ENCODE measurements around the gene LSS. TPM values are rescaled to one million over a fixed set of nuclear protein-coding genes. Genes with fewer than 3 reads are reported as not detected.

The LSS gene
- total and polyA plus RNA-seq, 2 donors from 2014 or later = 15.8 to 24.6 TPM

GRCh38 chr21:46219591-46220239 lies 8.9 kb downstream of the LSS start:
- TF ChIP-seq CTCF (IDR thresholded peaks at IDR 0.05; ENCODE audit: borderline replicate concordance, extremely low read depth, insufficient read depth) = no peak
- H3K27ac ChIP-seq (ENCODE audit: low read depth in 2 of 2, low read length in 2 of 2) = no peak overlapping the region
- H3K27me3 ChIP-seq (ENCODE audit: control insufficient read depth, insufficient read depth, low read length) = no peaks in the 10 kb centered on the region
- H3K9ac ChIP-seq (ENCODE audit: low read length in 3 of 3) = no peak overlapping the region
- no peaks in the 10 kb centered on the region for H3K4me1 ChIP-seq (ENCODE audit: control insufficient read depth in 2 of 3, insufficient read depth in 2 of 3, low read depth in 1 of 3, low read length in 3 of 3)
- H3K36me3 ChIP-seq (ENCODE audit: control insufficient read depth in 2 of 3, insufficient read depth in 3 of 3, low read length in 3 of 3) = peaks cover 0 to 14% (median 4%) of the 10 kb centered on the region in 3 donors
- peak in 1 of 5 donors; percentile 5 for DNase-seq
- no peaks in the 10 kb centered on the region for H3K9me3 ChIP-seq (ENCODE audit: control insufficient read depth in 2 of 3, insufficient read depth in 1 of 3, low read length in 3 of 3)
- no peak for FAIRE-seq
- no peak overlapping the region for H3K4me3 ChIP-seq (ENCODE audit: low read length in 3 of 3)
- intact Hi-C loops (cut with DNase I) = no loop called here

- DNase-seq (peak in 1 of 5 donors; percentile 5), FAIRE-seq (no peak)
- no peak overlapping the region for H3K4me3 ChIP-seq (ENCODE audit: low read length in 3 of 3)
- H3K9ac ChIP-seq (ENCODE audit: low read length in 3 of 3) = no peak overlapping the region
- intact Hi-C loops (cut with DNase I) = no loop called here
- H3K9me3 ChIP-seq (ENCODE audit: control insufficient read depth in 2 of 3, insufficient read depth in 1 of 3, low read length in 3 of 3) = no peaks in the 10 kb centered on the region
- TF ChIP-seq CTCF (IDR thresholded peaks at IDR 0.05; ENCODE audit: borderline replicate concordance, extremely low read depth, insufficient read depth) = no peak
- H3K36me3 ChIP-seq (ENCODE audit: control insufficient read depth in 2 of 3, insufficient read depth in 3 of 3, low read length in 3 of 3) = peaks cover 0 to 20% (median 4%) of the 10 kb centered on the region in 3 donors
- no peaks in the 10 kb centered on the region for H3K4me1 ChIP-seq (ENCODE audit: control insufficient read depth in 2 of 3, insufficient read depth in 2 of 3, low read depth in 1 of 3, low read length in 3 of 3)
- no peaks in the 10 kb centered on the region for H3K27me3 ChIP-seq (ENCODE audit: control insufficient read depth, insufficient read depth, low read length)
- H3K27ac ChIP-seq (ENCODE audit: low read depth in 2 of 2, low read length in 2 of 2) = no peak overlapping the region
These were observed 9.5 kb downstream of the LSS start for GRCh38 chr21:46218906-46219590.

GRCh38 chr21:46217511-46218196 lies 10.9 kb downstream of the LSS start:
- H3K36me3 ChIP-seq (ENCODE audit: control insufficient read depth in 2 of 3, insufficient read depth in 3 of 3, low read length in 3 of 3) = peaks cover 0 to 20% (median 4%) of the 10 kb centered on the region in 3 donors
- intact Hi-C loops (cut with DNase I) = no loop called here

More at GRCh38 chr21:46217511-46218196, 10.9 kb downstream of the LSS start:
- no peak for TF ChIP-seq CTCF (IDR thresholded peaks at IDR 0.05; ENCODE audit: borderline replicate concordance, extremely low read depth, insufficient read depth)
- H3K9ac ChIP-seq (ENCODE audit: low read length in 3 of 3) = no peak overlapping the region
- H3K27ac ChIP-seq (ENCODE audit: low read depth in 2 of 2, low read length in 2 of 2) = no peak overlapping the region
- no peaks in the 10 kb centered on the region for H3K4me1 ChIP-seq (ENCODE audit: control insufficient read depth in 2 of 3, insufficient read depth in 2 of 3, low read depth in 1 of 3, low read length in 3 of 3)
- no peaks in the 10 kb centered on the region for H3K27me3 ChIP-seq (ENCODE audit: control insufficient read depth, insufficient read depth, low read length)
- DNase-seq (no peak), FAIRE-seq (no peak)
- H3K4me3 ChIP-seq (ENCODE audit: low read length in 3 of 3) = no peak overlapping the region
- no peaks in the 10 kb centered on the region for H3K9me3 ChIP-seq (ENCODE audit: control insufficient read depth in 2 of 3, insufficient read depth in 1 of 3, low read length in 3 of 3)

All from kidney (tissue), 14 donors.